ENCODE results near the gene PROSER2. TPM values are rescaled to one million over a fixed set of nuclear protein-coding genes. Genes with fewer than 3 reads are reported as not detected.

The PROSER2 gene
- total RNA-seq, 1 experiment from 2014 or later, result 4.1 TPM

GRCh38 chr10:11908536-11908935 lies 85.4 kb downstream of the PROSER2 start:
- Histone ChIP-seq H3K27ac (ENCODE audit: low read length) (no peak overlapping the region), H3K9me3 (ENCODE audit: control insufficient read depth, insufficient read depth, low read depth, low read length) (no peaks in the 10 kb centered on the region), H3K27me3 (ENCODE audit: control insufficient read depth, insufficient read depth, low read length) (no peaks in the 10 kb centered on the region), H3K4me3 (ENCODE audit: low read depth in 2 of 2, low read length in 2 of 2) (no peak overlapping the region), H3K36me3 (ENCODE audit: control insufficient read depth, insufficient read depth, low read length) (no peaks in the 10 kb centered on the region), H3K4me1 (ENCODE audit: control insufficient read depth, insufficient read depth, low read length) (no peaks in the 10 kb centered on the region)
- ChIA-PET CTCF (no interaction called here), POLR2A (no interaction called here)
- DNase-seq (ENCODE audit: low read depth, low spot score) (no peak), ATAC-seq (no peak)
- intact Hi-C loops (cut with micrococcal nuclease; ENCODE audit: unreplicated experiment), result no loop called here
- in situ Hi-C loops (cut with HindIII; ENCODE audit: low pct_unique_long_range_greater_than_20kb, low sequenced_read_pairs), result no loop called here
- TF ChIP-seq SIN3A (IDR thresholded peaks at IDR 0.05; ENCODE audit: borderline replicate concordance, insufficient read depth, low read depth, low read length), result no peak
- no peak for TF ChIP-seq TCF7L2 (IDR thresholded peaks at IDR 0.05; ENCODE audit: low read depth, low read length)
- TF ChIP-seq POLR2AphosphoS5 (IDR thresholded peaks at IDR 0.05; ENCODE audit: low read depth, low read length), result no peak
- TF ChIP-seq CTCF (IDR thresholded peaks at IDR 0.05), result no peak
- no peak for TF ChIP-seq REST (IDR thresholded peaks at IDR 0.05; ENCODE audit: insufficient read depth in 1 of 2, low read depth in 2 of 2, low read length in 1 of 2)
- no TSS peak for BruUV-seq (replicated peaks)

GRCh38 chr10:11908991-11909390 lies 85.8 kb downstream of the PROSER2 start:
- Histone ChIP-seq H3K27me3 (ENCODE audit: control insufficient read depth, insufficient read depth, low read length) (no peaks in the 10 kb centered on the region), H3K4me1 (ENCODE audit: control insufficient read depth, insufficient read depth, low read length) (no peaks in the 10 kb centered on the region), H3K4me3 (ENCODE audit: low read depth in 2 of 2, low read length in 2 of 2) (no peak overlapping the region), H3K9me3 (ENCODE audit: control insufficient read depth, insufficient read depth, low read depth, low read length) (no peaks in the 10 kb centered on the region), H3K27ac (ENCODE audit: low read length) (no peak overlapping the region), H3K36me3 (ENCODE audit: control insufficient read depth, insufficient read depth, low read length) (no peaks in the 10 kb centered on the region)
- intact Hi-C loops (cut with micrococcal nuclease; ENCODE audit: unreplicated experiment), result no loop called here
- no TSS peak for BruUV-seq (replicated peaks)
- POLR2A ChIA-PET, result no interaction called here
- ATAC-seq (no peak), DNase-seq (ENCODE audit: low read depth, low spot score) (no peak)
- TF ChIP-seq CTCF (IDR thresholded peaks at IDR 0.05), result no peak
- in situ Hi-C loops (cut with HindIII; ENCODE audit: low pct_unique_long_range_greater_than_20kb, low sequenced_read_pairs), result no loop called here
- CTCF ChIA-PET, result no interaction called here

- Histone ChIP-seq H3K27ac (ENCODE audit: low read length) (no peak overlapping the region), H3K4me1 (ENCODE audit: control insufficient read depth, insufficient read depth, low read length) (no peaks in the 10 kb centered on the region), H3K9me3 (ENCODE audit: control insufficient read depth, insufficient read depth, low read depth, low read length) (no peaks in the 10 kb centered on the region), H3K4me3 (ENCODE audit: low read depth in 2 of 2, low read length in 2 of 2) (no peak overlapping the region), H3K27me3 (ENCODE audit: control insufficient read depth, insufficient read depth, low read length) (no peaks in the 10 kb centered on the region), H3K36me3 (ENCODE audit: control insufficient read depth, insufficient read depth, low read length) (no peaks in the 10 kb centered on the region)
- in situ Hi-C loops (cut with HindIII; ENCODE audit: low pct_unique_long_range_greater_than_20kb, low sequenced_read_pairs), result no loop called here
- ChIA-PET CTCF (no interaction called here), POLR2A (no interaction called here)
- intact Hi-C loops (cut with micrococcal nuclease; ENCODE audit: unreplicated experiment), result no loop called here
- ATAC-seq, result no peak
- BruUV-seq (replicated peaks), result no TSS peak
- TF ChIP-seq SIN3A (IDR thresholded peaks at IDR 0.05; ENCODE audit: borderline replicate concordance, insufficient read depth, low read depth, low read length), result no peak
- TF ChIP-seq TCF7L2 (IDR thresholded peaks at IDR 0.05; ENCODE audit: low read depth, low read length), result no peak
- no peak for TF ChIP-seq CTCF (IDR thresholded peaks at IDR 0.05)
- TF ChIP-seq POLR2AphosphoS5 (IDR thresholded peaks at IDR 0.05; ENCODE audit: low read depth, low read length), result no peak
- no peak for TF ChIP-seq REST (IDR thresholded peaks at IDR 0.05; ENCODE audit: insufficient read depth in 1 of 2, low read depth in 2 of 2, low read length in 1 of 2)
- DNase-seq (ENCODE audit: low read depth, low spot score), result no peak
These were observed 86.5 kb downstream of the PROSER2 start for GRCh38 chr10:11909618-11910017.

Measured in Panc1 (cell line).